Gastrocnemius medialis (tissue), 4 donors: ENCODE data around the gene CD248. TPM values are rescaled to one million over a fixed set of nuclear protein-coding genes. Genes with fewer than 3 reads are reported as not detected.

Experiments used
- ATAC-seq, 2 donors: fragments of 150-250 bp; one replicate each; pipeline ENCODE4 v1.9.1; 2016
- DNase-seq, 2 donors: peaks; one replicate each; pipeline ENCODE4 v3.0.0-alpha.2; 2019
- H3K27ac ChIP-seq, 4 donors: fragments of 200-600 bp; sonication (generic); 1 replicate in 1 of 4; 2 replicates in 3 of 4; pipeline ENCODE4 v1.5.1; 2016 to 2018; ENCODE audit warnings: mild to moderate bottlenecking in 2 of 4, moderate library complexity in 1 of 4
- H3K27me3 ChIP-seq, 3 donors: fragments of 200-600 bp; sonication (generic) in 2 of 3; 1 replicate in 1 of 3; 2 replicates in 2 of 3; pipeline versions ENCODE4 v1.5.1 to v1.6.0; 2016 to 2019; ENCODE audit warnings: mild to moderate bottlenecking in 1 of 3, moderate library complexity in 1 of 3
- H3K36me3 ChIP-seq, 2 donors: fragments of 200-600 bp; sonication (generic) in 1 of 2; one replicate each; pipeline ENCODE4 v1.5.1; 2017 to 2018
- H3K4me1 ChIP-seq, 2 donors: fragments of 200-600 bp; sonication (generic) in 1 of 2; one replicate each; pipeline ENCODE4 v1.5.1; 2016 to 2017; ENCODE audit warnings: mild to moderate bottlenecking in 2 of 2
- H3K4me3 ChIP-seq, 4 donors: fragments of 200-600 bp; sonication (generic) in 3 of 4; 1 replicate in 1 of 4; 2 replicates in 3 of 4; pipeline ENCODE4 v1.5.1; 2016 to 2019; ENCODE audit warnings: mild to moderate bottlenecking in 2 of 4
- H3K9me3 ChIP-seq, 3 donors: fragments of 200-600 bp; sonication (generic) in 2 of 3; 1 replicate in 1 of 3; 2 replicates in 2 of 3; pipeline ENCODE4 v1.5.1; 2016 to 2019
- CTCF ChIP-seq, 5 experiments: fragments of 450-650 bp in 3 of 5; fragments of 200-600 bp in 2 of 5; sonication (generic) in 2 of 5; IDR thresholded peaks in 4 of 5; conservative IDR thresholded peaks in 1 of 5; 1 replicate in 4 of 5; 2 replicates in 1 of 5; pipeline ENCODE4 v1.5.1; 2016 to 2019; ENCODE audit warnings: antibody characterized with exemption in 5 of 5, mild to moderate bottlenecking in 3 of 5, moderate library complexity in 3 of 5
- POLR2A ChIP-seq, 2 donors: fragments of 450-650 bp; IDR thresholded peaks; one replicate each; pipeline ENCODE4 v1.6.1; 2017; ENCODE audit warnings: antibody characterized with exemption in 2 of 2, mild to moderate bottlenecking in 2 of 2, moderate library complexity in 2 of 2
- in situ Hi-C, 4 donors: fragments of 200-750 bp; cut with MboI; loops; one replicate each; pipeline versions ENCODE4 v1.15.0 to v1.8.0; 2017; ENCODE audit warnings: low sequenced_read_pairs in 4 of 4
- intact Hi-C: fragments of 100-400 bp; cut with DNase I; formaldehyde crosslinking; loops from one replicate; pipeline ENCODE4 v1.15.1; 2023; ENCODE audit warnings: low total_unique reads
- total RNA-seq, 4 donors: library from RNA; depleted of rRNA; stranded (reverse); fragments of >200 nt; gene quantifications; one replicate each; pipeline versions ENCODE4 v1.1.0 to v1.2.3, GENCODE V29; 2016

Gene CD248
- total RNA-seq, 4 donors from 2014 or later: 0.46 to 4.6 (median 2.8) TPM

DNA sequence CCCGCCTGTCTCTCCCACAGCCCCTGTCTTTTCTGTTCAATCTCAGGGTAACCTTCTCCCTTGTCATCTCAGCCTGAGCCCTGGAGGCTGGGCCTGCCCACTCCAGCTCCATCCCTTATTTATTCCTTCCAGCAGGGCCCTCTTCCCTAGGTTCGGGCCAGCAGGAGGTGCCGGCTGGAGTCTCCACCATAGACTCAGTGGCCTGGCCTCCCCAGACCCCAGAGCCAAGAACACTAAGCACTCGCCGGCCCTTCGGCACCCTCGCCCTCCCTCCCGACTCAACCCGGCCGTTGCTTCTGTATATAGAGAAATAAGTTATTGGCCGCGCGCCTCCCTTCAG lies 49.8 kb downstream of the CD248 start:
- Histone ChIP-seq H3K9me3 (no peaks in the 10 kb centered on the region), H3K4me3 (peak overlapping the region; percentile 79 to 91 (median 81)), H3K27me3 (no peaks in the 10 kb centered on the region), H3K4me1 (peaks cover 19 to 27% of the 10 kb centered on the region in 2 donors), H3K36me3 (peaks cover 0 to 21% of the 10 kb centered on the region in 2 donors), H3K27ac (peak overlapping the region; percentile 92 to 99 (median 96))
- intact Hi-C loops (loop anchor here (2.0 to 5.0 kb wide), 3 partner anchors 70 to 348 kb away; partner anchors contain the start of genes C11orf68, DRAP1, RIN1 and SF3B2), in situ Hi-C loops (no loop called here)
- TF ChIP-seq POLR2A (IDR thresholded peaks at IDR 0.05): no peak
- no peak for TF ChIP-seq CTCF (IDR thresholded peaks at IDR 0.05 in 4 of 5, conservative IDR thresholded peaks at IDR 0.05 in 1 of 5)
- DNase-seq (no peak), ATAC-seq (peak; percentile 1 to 3)

GRCh38 chr11:66266378-66267038 lies 50.3 kb downstream of the CD248 start:
- in situ Hi-C loops (no loop called here), intact Hi-C loops (loop anchor here (2.0 to 5.0 kb wide), 3 partner anchors 71 to 348 kb away; partner anchors contain the start of genes C11orf68, DRAP1, RIN1 and SF3B2)
- ATAC-seq (no peak), DNase-seq (no peak)
- Histone ChIP-seq H3K9me3 (no peaks in the 10 kb centered on the region), H3K4me3 (peak overlapping the region; percentile 79 to 91 (median 81)), H3K27me3 (no peaks in the 10 kb centered on the region), H3K27ac (peak overlapping the region; percentile 92 to 99 (median 96)), H3K36me3 (peaks cover 0 to 21% of the 10 kb centered on the region in 2 donors), H3K4me1 (peaks cover 19 to 27% of the 10 kb centered on the region in 2 donors)
- no peak for TF ChIP-seq CTCF (IDR thresholded peaks at IDR 0.05 in 4 of 5, conservative IDR thresholded peaks at IDR 0.05 in 1 of 5)
- TF ChIP-seq POLR2A (IDR thresholded peaks at IDR 0.05): no peak

- peaks cover 19 to 25% of the 10 kb centered on the region in 2 donors for H3K4me1 ChIP-seq
- H3K27me3 ChIP-seq: no peaks in the 10 kb centered on the region
- intact Hi-C loops (loop anchor here (2.0 to 5.0 kb wide), 3 partner anchors 72 to 347 kb away; partner anchors contain the start of genes C11orf68, DRAP1, RIN1 and SF3B2), in situ Hi-C loops (no loop called here)
- H3K4me3 ChIP-seq: no peak overlapping the region
- ATAC-seq (no peak), DNase-seq (no peak)
- peaks cover 0 to 25% of the 10 kb centered on the region in 2 donors for H3K36me3 ChIP-seq
- H3K9me3 ChIP-seq: no peaks in the 10 kb centered on the region
- no peak overlapping the region for H3K27ac ChIP-seq
- TF ChIP-seq POLR2A (IDR thresholded peaks at IDR 0.05) (no peak), CTCF (IDR thresholded peaks at IDR 0.05 in 4 of 5, conservative IDR thresholded peaks at IDR 0.05 in 1 of 5) (no peak)
Observed at GRCh38 chr11:66265531-66266377, 51.1 kb downstream of the CD248 start.

GRCh38 chr11:66264914-66265313 lies 51.9 kb downstream of the CD248 start:
- in situ Hi-C loops (no loop called here), intact Hi-C loops (loop anchor here (5.0 kb wide), 2 partner anchors 72 to 213 kb away; partner anchors contain the start of genes RIN1 and SF3B2)
- Histone ChIP-seq H3K4me3 (no peak overlapping the region), H3K27ac (no peak overlapping the region), H3K9me3 (no peaks in the 10 kb centered on the region), H3K4me1 (peaks cover 11 to 16% of the 10 kb centered on the region in 2 donors), H3K36me3 (peaks cover 0 to 29% of the 10 kb centered on the region in 2 donors), H3K27me3 (no peaks in the 10 kb centered on the region)
- ATAC-seq (no peak), DNase-seq (no peak)
- TF ChIP-seq CTCF (IDR thresholded peaks at IDR 0.05 in 4 of 5, conservative IDR thresholded peaks at IDR 0.05 in 1 of 5) (peak in 1 of 5 experiments; percentile 16), POLR2A (IDR thresholded peaks at IDR 0.05) (no peak)

Other genes with a start within 250 kb of the CD248 start
- gene PACS1, start 246.8 kb downstream of the CD248 start, total RNA-seq: 10 to 100 TPM in 3 of 4 donors, 1 to 10 TPM in 1; 6.6 to 20.4 (median 16.9) TPM
- gene KLC2, start 59.3 kb downstream of the CD248 start, total RNA-seq: 10 to 100 TPM; 28.4 to 58.7 (median 51.2) TPM
- 100 to 1,000 TPM in 3 of 4 donors, 10 to 100 TPM in 1; 96.0 to 194 (median 130) TPM for gene RAB1B, start 48.4 kb downstream of the CD248 start, total RNA-seq
- gene CNIH2, start 38.9 kb downstream of the CD248 start, total RNA-seq: not detected
- 100 to 1,000 TPM; 106 to 137 (median 113) TPM for gene YIF1A, start 27.9 kb downstream of the CD248 start, total RNA-seq
- gene TMEM151A, start 25.1 kb downstream of the CD248 start, total RNA-seq: not detected
- 1 to 10 TPM; 1.9 to 9.7 (median 7.0) TPM for gene RIN1, start 19.4 kb upstream of the CD248 start, total RNA-seq
- 10 to 100 TPM; 40.1 to 73.5 (median 64.8) TPM for gene BRMS1, start 28.1 kb upstream of the CD248 start, total RNA-seq
- 10 to 100 TPM; 30.3 to 59.7 (median 40.4) TPM for gene B4GAT1, start 30.6 kb upstream of the CD248 start, total RNA-seq
- 100 to 1,000 TPM in 1 of 4 donors, 10 to 100 TPM in 3; 39.2 to 106 (median 70.6) TPM for gene SLC29A2, start 54.7 kb upstream of the CD248 start, total RNA-seq
- gene NPAS4, start 104.0 kb upstream of the CD248 start, total RNA-seq: not detected
- 10 to 100 TPM; 35.1 to 64.1 (median 52.5) TPM for gene MRPL11, start 121.8 kb upstream of the CD248 start, total RNA-seq
- 10 to 100 TPM; 26.1 to 55.9 (median 37.3) TPM for gene PELI3, start 149.9 kb upstream of the CD248 start, total RNA-seq
- 10 to 100 TPM; 28.5 to 58.5 (median 37.4) TPM for gene DPP3, start 163.4 kb upstream of the CD248 start, total RNA-seq
- 10 to 100 TPM; 19.8 to 34.5 (median 31.2) TPM for gene BBS1, start 193.6 kb upstream of the CD248 start, total RNA-seq
- 10 to 100 TPM in 2 of 4 donors, 1 to 10 TPM in 2; 7.2 to 13.0 (median 11.2) TPM for gene ZDHHC24, start 229.0 kb upstream of the CD248 start, total RNA-seq
- 1 to 10 TPM in 3 of 4 donors, under 1 TPM in 1; 0.85 to 2.4 (median 1.2) TPM for gene ACTN3, start 229.9 kb upstream of the CD248 start, total RNA-seq